Neural progenitor cell (in vitro differentiated cells): Measurements from ENCODE around the gene ADAM8.

Experiments used
- EZH2 ChIP-seq: fragments of 200-600 bp; sonication (generic); IDR thresholded peaks from 2 replicates; pipeline ENCODE4 v1.6.1; 2017; ENCODE audit warnings: antibody characterized with exemption, mild to moderate bottlenecking, moderate library complexity
- EZH2phosphoT487 ChIP-seq: fragments of 200-600 bp; sonication (generic); IDR thresholded peaks from 2 replicates; pipeline ENCODE4 v1.6.1; 2017; ENCODE audit warnings: antibody characterized with exemption
- TF ChIP-seq, protein P1 (sequence below): fragments of 200-600 bp; sonication (generic); IDR thresholded peaks from 2 replicates; pipeline ENCODE4 v1.5.1; 2017; ENCODE audit warnings: antibody characterized with exemption, mild to moderate bottlenecking

DNA sequence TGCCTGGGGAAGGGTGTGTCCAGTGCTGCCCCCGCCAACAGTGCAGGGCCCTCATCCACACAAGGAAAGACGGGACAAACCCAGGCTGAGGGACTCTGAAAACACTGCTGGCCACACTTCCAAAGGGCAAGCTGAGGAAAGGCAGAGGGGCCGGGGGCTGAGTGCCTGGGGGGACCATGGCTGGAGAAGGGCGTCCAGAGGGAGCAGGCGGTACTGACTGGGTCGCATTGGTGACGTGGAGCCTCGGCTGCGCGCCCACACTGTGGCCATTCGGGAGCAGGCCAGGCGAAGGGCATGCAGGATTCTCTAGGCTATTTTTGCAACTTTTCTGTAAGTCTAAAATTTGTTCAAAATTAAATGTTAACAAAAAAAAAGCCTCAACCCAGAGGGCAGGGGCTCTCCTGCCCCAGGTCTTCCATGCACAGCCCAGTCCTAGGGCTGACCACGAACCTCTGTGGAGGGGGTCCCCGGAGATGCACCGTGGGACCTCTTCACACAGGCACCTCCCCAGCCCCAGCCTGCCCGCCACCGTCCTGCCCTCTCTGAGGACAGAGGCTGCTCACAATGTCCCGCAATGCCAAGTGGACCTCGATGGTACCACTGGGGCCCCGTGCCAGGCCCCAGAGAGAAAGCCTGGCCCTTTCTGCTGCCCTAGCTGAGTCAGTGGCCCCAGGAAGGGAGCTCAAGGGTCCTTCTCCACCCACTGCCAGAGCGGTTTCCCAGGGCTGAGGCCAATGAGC lies 10.4 kb downstream of the ADAM8 start:
- TF ChIP-seq, protein P1, sequence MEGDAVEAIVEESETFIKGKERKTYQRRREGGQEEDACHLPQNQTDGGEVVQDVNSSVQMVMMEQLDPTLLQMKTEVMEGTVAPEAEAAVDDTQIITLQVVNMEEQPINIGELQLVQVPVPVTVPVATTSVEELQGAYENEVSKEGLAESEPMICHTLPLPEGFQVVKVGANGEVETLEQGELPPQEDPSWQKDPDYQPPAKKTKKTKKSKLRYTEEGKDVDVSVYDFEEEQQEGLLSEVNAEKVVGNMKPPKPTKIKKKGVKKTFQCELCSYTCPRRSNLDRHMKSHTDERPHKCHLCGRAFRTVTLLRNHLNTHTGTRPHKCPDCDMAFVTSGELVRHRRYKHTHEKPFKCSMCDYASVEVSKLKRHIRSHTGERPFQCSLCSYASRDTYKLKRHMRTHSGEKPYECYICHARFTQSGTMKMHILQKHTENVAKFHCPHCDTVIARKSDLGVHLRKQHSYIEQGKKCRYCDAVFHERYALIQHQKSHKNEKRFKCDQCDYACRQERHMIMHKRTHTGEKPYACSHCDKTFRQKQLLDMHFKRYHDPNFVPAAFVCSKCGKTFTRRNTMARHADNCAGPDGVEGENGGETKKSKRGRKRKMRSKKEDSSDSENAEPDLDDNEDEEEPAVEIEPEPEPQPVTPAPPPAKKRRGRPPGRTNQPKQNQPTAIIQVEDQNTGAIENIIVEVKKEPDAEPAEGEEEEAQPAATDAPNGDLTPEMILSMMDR: no peak
- TF ChIP-seq EZH2phosphoT487: no peak
- TF ChIP-seq EZH2: no peak
